BLaER1 treated with 17β-estradiol and CSF1 and Interleukin-3, amounts not matched to agents 10 nM and 100 nM (cell line): ENCODE data around the gene CYTIP.
"Not testable (repeated sequence)": the region's sequence is repeated elsewhere in the genome, so short reads cannot be mapped to it uniquely, and the experiment has no call there.

ENCODE experiments used
- H3K27ac ChIP-seq, 11 experiments: shearing (Covaris generic); formaldehyde crosslinking; 2 replicates each; pipeline ENCODE4 v1.8.1; 2022
- H3K27me3 ChIP-seq, 11 experiments: shearing (Covaris generic); formaldehyde crosslinking; 2 replicates each; pipeline ENCODE4 v1.8.1; 2022
- H3K36me3 ChIP-seq, 11 experiments: shearing (Covaris generic); formaldehyde crosslinking; 2 replicates each; pipeline ENCODE4 v1.8.1; 2022
- H3K4me1 ChIP-seq, 10 experiments: shearing (Covaris generic); formaldehyde crosslinking; 2 replicates each; pipeline ENCODE4 v1.8.1; 2022
- H3K4me2 ChIP-seq, 11 experiments: shearing (Covaris generic); formaldehyde crosslinking; 2 replicates each; pipeline ENCODE4 v1.8.1; 2022
- H3K4me3 ChIP-seq, 10 experiments: shearing (Covaris generic); formaldehyde crosslinking; 2 replicates each; pipeline ENCODE4 v1.8.1; 2022
- H3K9ac ChIP-seq, 11 experiments: shearing (Covaris generic); formaldehyde crosslinking; 2 replicates each; pipeline ENCODE4 v1.8.1; 2022
- H3K9me3 ChIP-seq, 11 experiments: shearing (Covaris generic); formaldehyde crosslinking; replicated peaks in 1 of 11; 2 replicates each; pipeline ENCODE4 v1.8.1; 2022
- H4K20me1 ChIP-seq, 11 experiments: shearing (Covaris generic); formaldehyde crosslinking; 2 replicates each; pipeline ENCODE4 v1.8.1; 2022
- Cebpa-rat ChIP-seq, 11 experiments: shearing (Covaris generic); IDR thresholded peaks; 2 replicates each; pipeline ENCODE4 v1.8.1; 2022

Gene CYTIP

GRCh38 chr2:157419031-157419575 lies 24.8 kb downstream of the CYTIP start:
- Histone ChIP-seq H3K4me2 (peak overlapping the region in 8 of 11 experiments; percentile 2 to 92 (median 78); a peak in 15 of 22 replicates), H3K4me1 (peaks cover 0 to 95% (median 57%) of the 10 kb centered on the region in 10 experiments; a peak in 16 of 20 replicates), H3K27ac (peak overlapping the region; percentile 57 to 99 (median 90); a peak in 21 of 22 replicates), H3K9ac (peak overlapping the region in 8 of 11 experiments; percentile 1 to 84 (median 78); a peak in 12 of 22 replicates), H3K27me3 (no peaks in the 10 kb centered on the region), H4K20me1 (peaks cover 0 to 4% (median 0%) of the 10 kb centered on the region in 11 experiments; a peak in 1 of 22 replicates), H3K4me3 (peak overlapping the region in 4 of 10 experiments; percentile 25 to 40 (median 34); a peak in 6 of 20 replicates), H3K36me3 (peaks cover 0 to 91% (median 37%) of the 10 kb centered on the region in 11 experiments; a peak in 12 of 22 replicates), H3K9me3 (peaks cover 0 to 71% (median 0%) of the 10 kb centered on the region in 11 experiments; a peak in 8 of 22 replicates)
- no peak for TF ChIP-seq Cebpa-rat (IDR thresholded peaks at IDR 0.05)

GRCh38 chr2:157418239-157418641 lies 25.6 kb downstream of the CYTIP start:
- peaks cover 0 to 4% (median 0%) of the 10 kb centered on the region in 11 experiments; a peak in 1 of 22 replicates for H4K20me1 ChIP-seq
- H3K4me2 ChIP-seq: peak overlapping the region in 9 of 11 experiments; percentile 33 to 92 (median 74); a peak in 17 of 22 replicates
- H3K4me1 ChIP-seq: peaks cover 0 to 98% (median 66%) of the 10 kb centered on the region in 10 experiments; a peak in 16 of 20 replicates
- H3K27ac ChIP-seq: peak overlapping the region in 9 of 11 experiments; percentile 86 to 99 (median 91); a peak in 18 of 22 replicates
- peaks cover 0 to 65% (median 0%) of the 10 kb centered on the region in 11 experiments; a peak in 8 of 22 replicates for H3K9me3 ChIP-seq
- H3K36me3 ChIP-seq: peaks cover 0 to 91% (median 37%) of the 10 kb centered on the region in 11 experiments; a peak in 12 of 22 replicates
- H3K9ac ChIP-seq: peak overlapping the region in 5 of 11 experiments; percentile 31 to 84 (median 34); a peak in 9 of 22 replicates
- no peak for TF ChIP-seq Cebpa-rat (IDR thresholded peaks at IDR 0.05)
- H3K4me3 ChIP-seq: peak overlapping the region in 4 of 10 experiments; percentile 1 to 43 (median 12); a peak in 3 of 20 replicates
- no peaks in the 10 kb centered on the region for H3K27me3 ChIP-seq

- Histone ChIP-seq H3K4me2 (peak overlapping the region in 4 of 11 experiments; percentile 14 to 81 (median 52); a peak in 7 of 22 replicates), H3K9ac (0 out of 22 replicates have a peak overlapping the region, but pooled peaks of 1 of the 11 experiments have one; percentile 32), H3K36me3 (peaks cover 0 to 86% (median 37%) of the 10 kb centered on the region in 11 experiments; a peak in 12 of 22 replicates), H3K4me3 (0 out of 20 replicates have a peak overlapping the region, but pooled peaks of 1 of the 10 experiments have one; percentile 18), H4K20me1 (peaks cover 0 to 4% (median 0%) of the 10 kb centered on the region in 11 experiments; a peak in 1 of 22 replicates), H3K4me1 (peaks cover 0 to 100% (median 57%) of the 10 kb centered on the region in 10 experiments; a peak in 16 of 20 replicates), H3K9me3 (peaks cover 0 to 52% (median 0%) of the 10 kb centered on the region in 11 experiments; a peak in 8 of 22 replicates), H3K27me3 (no peaks in the 10 kb centered on the region), H3K27ac (peak overlapping the region in 7 of 11 experiments; percentile 4 to 99 (median 43); a peak in 9 of 22 replicates)
- no peak for TF ChIP-seq Cebpa-rat (IDR thresholded peaks at IDR 0.05)
Measured at GRCh38 chr2:157415591-157416101, 28.2 kb downstream of the CYTIP start.

GRCh38 chr2:157414050-157414449 lies 29.8 kb downstream of the CYTIP start:
- H3K27ac ChIP-seq: peak overlapping the region in 7 of 11 experiments; percentile 22 to 96 (median 32); a peak in 10 of 22 replicates

GRCh38 chr2:157413326-157414035 lies 30.4 kb downstream of the CYTIP start:
- Histone ChIP-seq H3K36me3 (peaks cover 0 to 66% (median 23%) of the 10 kb centered on the region in 11 experiments; a peak in 12 of 22 replicates), H3K9me3 (peaks cover 0 to 32% (median 0%) of the 10 kb centered on the region in 11 experiments; a peak in 6 of 22 replicates), H3K4me1 (peaks cover 0 to 78% (median 36%) of the 10 kb centered on the region in 10 experiments; a peak in 16 of 20 replicates), H3K27ac (peak overlapping the region in 7 of 11 experiments; percentile 22 to 96 (median 32); a peak in 12 of 22 replicates), H4K20me1 (peaks cover 0 to 4% (median 0%) of the 10 kb centered on the region in 11 experiments; a peak in 1 of 22 replicates), H3K9ac (peak overlapping the region in 1 of 11 experiments; percentile 37; a peak in 1 of 22 replicates), H3K27me3 (no peaks in the 10 kb centered on the region), H3K4me3 (no peak overlapping the region), H3K4me2 (peak overlapping the region in 8 of 11 experiments; percentile 16 to 81 (median 44); a peak in 13 of 22 replicates)
- TF ChIP-seq Cebpa-rat (IDR thresholded peaks at IDR 0.05): no peak

More at GRCh38 chr2:157414050-157414449, 29.8 kb downstream of the CYTIP start:
- no peaks in the 10 kb centered on the region for H3K27me3 ChIP-seq
- H3K4me1 ChIP-seq: peaks cover 0 to 84% (median 41%) of the 10 kb centered on the region in 10 experiments; a peak in 16 of 20 replicates
- H3K9ac ChIP-seq: peak overlapping the region in 1 of 11 experiments; percentile 37; a peak in 1 of 22 replicates
- H3K9me3 ChIP-seq: peaks cover 0 to 38% (median 0%) of the 10 kb centered on the region in 11 experiments; a peak in 8 of 22 replicates
- no peak overlapping the region for H3K4me3 ChIP-seq
- TF ChIP-seq Cebpa-rat (IDR thresholded peaks at IDR 0.05): no peak
- H3K36me3 ChIP-seq: peaks cover 0 to 72% (median 27%) of the 10 kb centered on the region in 11 experiments; a peak in 12 of 22 replicates
- peaks cover 0 to 4% (median 0%) of the 10 kb centered on the region in 11 experiments; a peak in 1 of 22 replicates for H4K20me1 ChIP-seq
- H3K4me2 ChIP-seq: peak overlapping the region in 7 of 11 experiments; percentile 29 to 81 (median 48); a peak in 12 of 22 replicates

- Histone ChIP-seq H4K20me1 (peaks cover 0 to 4% (median 0%) of the 10 kb centered on the region in 11 experiments; a peak in 1 of 22 replicates), H3K9ac (no peak overlapping the region), H3K27me3 (peaks cover 0 to 8% (median 4%) of the 10 kb centered on the region in 11 experiments; a peak in 6 of 22 replicates), H3K36me3 (peaks cover 0 to 50% (median 13%) of the 10 kb centered on the region in 11 experiments; a peak in 11 of 22 replicates), H3K27ac (peak overlapping the region in 6 of 11 experiments; percentile 14 to 96 (median 34); a peak in 8 of 22 replicates), H3K4me2 (peak overlapping the region in 6 of 11 experiments; percentile 2 to 81 (median 18); a peak in 7 of 22 replicates), H3K9me3 (peaks cover 0 to 26% (median 0%) of the 10 kb centered on the region in 11 experiments; a peak in 6 of 22 replicates), H3K4me3 (no peak overlapping the region), H3K4me1 (peaks cover 0 to 61% (median 28%) of the 10 kb centered on the region in 10 experiments; a peak in 13 of 20 replicates)
- no peak for TF ChIP-seq Cebpa-rat (IDR thresholded peaks at IDR 0.05)
Measured at GRCh38 chr2:157411624-157412336, 32.1 kb downstream of the CYTIP start.

- Histone ChIP-seq H3K9me3 (peaks cover 0 to 35% (median 7%) of the 10 kb centered on the region in 11 experiments; a peak in 11 of 22 replicates), H3K36me3 (peaks cover 0 to 18% (median 0%) of the 10 kb centered on the region in 11 experiments; a peak in 10 of 22 replicates), H3K4me1 (peaks cover 0 to 24% (median 10%) of the 10 kb centered on the region in 10 experiments; a peak in 17 of 20 replicates), H3K27ac (peak overlapping the region in 6 of 11 experiments; percentile 41 to 54 (median 46); a peak in 10 of 22 replicates)
- H4K20me1 ChIP-seq, H3K27me3 ChIP-seq, H3K9ac ChIP-seq, H3K4me2 ChIP-seq, H3K4me3 ChIP-seq: not testable (repeated sequence)
Measured at GRCh38 chr2:157405398-157405797, 38.5 kb downstream of the CYTIP start.
